Measurements from ENCODE around the gene GUCA1A.

GUCA1A gene

DNA sequence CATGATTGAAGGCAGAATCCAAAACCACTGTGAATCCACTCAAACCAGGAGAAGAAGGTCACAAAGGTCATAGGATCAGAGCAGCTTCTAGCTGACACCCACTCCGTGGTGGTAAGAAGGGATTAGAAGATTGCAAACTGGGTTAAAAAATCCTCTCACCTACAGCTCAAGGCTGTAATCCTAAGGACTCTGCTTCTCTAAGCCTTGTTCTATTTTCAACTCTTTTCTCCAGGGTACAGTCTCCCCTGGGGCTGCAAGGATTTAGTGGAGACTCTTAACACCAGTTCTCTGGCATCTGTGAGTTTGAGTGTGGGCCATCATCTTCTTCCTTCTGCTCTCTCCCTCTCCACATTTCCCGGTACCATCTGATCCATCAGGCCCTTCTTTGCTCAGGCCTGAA is at the start of gene GUCA1A:
Gene GUCA1A (plus strand): TSS at position 264 of the 400 bp plus-strand sequence. CDS start 250 bp downstream, outside the sequence.
- Histone ChIP-seq H3K36me3 (ENCODE audit: control insufficient read depth, insufficient read depth, low read length) (no peaks in the 10 kb centered on the region), H3K4me3 (ENCODE audit: low read depth, low read length) (no peak within 1 kb of the TSS), H3K9me3 (ENCODE audit: control insufficient read depth, insufficient read depth, low read depth, low read length) (no peaks in the 10 kb centered on the region), H3K27ac (ENCODE audit: low read depth, low read length) (no peak within 1 kb of the TSS), H3K9ac (ENCODE audit: low read length) (no peak within 1 kb of the TSS), H3K4me1 (ENCODE audit: control insufficient read depth, insufficient read depth, low read length) (peaks cover 15% of the 10 kb centered on the region; the same call in 1 of the 2 replicates), H3K27me3 (ENCODE audit: control insufficient read depth, insufficient read depth, low read length) (no peaks in the 10 kb centered on the region)

GRCh38 chr6:42123379-42124103 is 49.6 kb upstream of the GUCA1A start:
- Histone ChIP-seq H3K9ac (ENCODE audit: low read length) (no peak overlapping the region), H3K36me3 (ENCODE audit: control insufficient read depth, insufficient read depth, low read length) (peaks cover 50% of the 10 kb centered on the region), H3K27me3 (ENCODE audit: control insufficient read depth, insufficient read depth, low read length) (no peaks in the 10 kb centered on the region), H3K4me1 (ENCODE audit: control insufficient read depth, insufficient read depth, low read length) (no peaks in the 10 kb centered on the region), H3K9me3 (ENCODE audit: control insufficient read depth, insufficient read depth, low read depth, low read length) (no peaks in the 10 kb centered on the region), H3K4me3 (ENCODE audit: low read depth, low read length) (no peak overlapping the region), H3K27ac (ENCODE audit: low read depth, low read length) (no peak overlapping the region)

DNA sequence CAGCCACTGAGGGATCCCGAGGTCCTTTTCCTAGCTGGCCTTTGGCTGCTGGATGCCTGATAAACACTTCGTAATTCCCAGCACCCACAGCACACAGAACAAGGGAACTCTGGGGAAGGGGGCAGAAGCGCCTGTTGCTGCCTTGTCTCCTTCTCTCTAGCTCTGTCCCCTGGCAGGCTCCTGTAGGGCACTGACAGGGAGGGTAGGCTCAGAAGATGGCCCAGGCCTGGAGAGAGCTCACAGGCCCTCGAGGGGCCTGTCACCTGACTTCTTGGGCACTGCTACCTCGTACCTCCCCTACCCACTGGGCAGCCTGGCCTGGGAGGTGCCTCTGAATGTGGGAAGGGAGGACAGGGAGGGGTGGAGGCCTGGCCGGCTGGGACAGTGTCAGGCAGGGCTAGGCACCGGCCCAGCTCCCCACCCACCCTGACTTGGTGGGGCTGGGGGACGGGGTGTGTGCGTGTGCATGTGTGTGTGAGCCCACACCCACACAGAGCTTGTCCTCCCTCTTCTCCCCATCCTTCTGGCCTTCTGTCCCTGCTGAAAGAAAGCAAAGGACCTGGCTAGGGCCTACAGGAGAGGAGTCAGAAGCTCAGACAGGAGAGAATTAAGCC is 48.8 kb upstream of the GUCA1A start:
- Histone ChIP-seq H3K27ac (ENCODE audit: low read depth, low read length) (no peak overlapping the region), H3K4me3 (ENCODE audit: low read depth, low read length) (no peak overlapping the region), H3K27me3 (ENCODE audit: control insufficient read depth, insufficient read depth, low read length) (no peaks in the 10 kb centered on the region), H3K9me3 (ENCODE audit: control insufficient read depth, insufficient read depth, low read depth, low read length) (no peaks in the 10 kb centered on the region), H3K36me3 (ENCODE audit: control insufficient read depth, insufficient read depth, low read length) (peaks cover 57% of the 10 kb centered on the region), H3K9ac (ENCODE audit: low read length) (no peak overlapping the region), H3K4me1 (ENCODE audit: control insufficient read depth, insufficient read depth, low read length) (no peaks in the 10 kb centered on the region)

GRCh38 chr6:42125231-42125630 is 47.9 kb upstream of the GUCA1A start:
- Histone ChIP-seq H3K9me3 (ENCODE audit: control insufficient read depth, insufficient read depth, low read depth, low read length) (no peaks in the 10 kb centered on the region), H3K36me3 (ENCODE audit: control insufficient read depth, insufficient read depth, low read length) (peaks cover 65% of the 10 kb centered on the region), H3K27ac (ENCODE audit: low read depth, low read length) (no peak overlapping the region), H3K4me1 (ENCODE audit: control insufficient read depth, insufficient read depth, low read length) (peaks cover 2% of the 10 kb centered on the region; the same call in 1 of the 2 replicates), H3K9ac (ENCODE audit: low read length) (no peak overlapping the region), H3K27me3 (ENCODE audit: control insufficient read depth, insufficient read depth, low read length) (no peaks in the 10 kb centered on the region), H3K4me3 (ENCODE audit: low read depth, low read length) (no peak overlapping the region)

DNA sequence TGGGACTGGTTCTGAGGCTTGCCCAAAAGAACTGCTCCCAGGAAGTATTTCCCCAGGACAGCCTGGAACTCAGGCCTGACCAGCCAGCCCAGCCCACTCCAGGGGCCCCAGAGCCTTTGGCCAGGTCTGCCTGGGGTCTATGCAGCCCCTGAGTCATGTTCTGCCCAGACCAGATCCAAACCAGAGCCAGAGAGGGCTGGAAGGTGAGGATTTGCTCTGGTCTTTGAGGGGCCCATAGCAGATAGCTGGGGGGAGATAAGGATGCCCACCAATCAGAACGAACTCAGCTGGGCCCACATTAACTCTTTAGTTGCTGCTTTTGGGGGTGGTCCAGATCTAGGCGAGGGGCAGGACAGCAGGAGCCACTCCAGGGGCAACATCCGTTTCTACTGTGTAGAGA is 47.5 kb upstream of the GUCA1A start:
- Histone ChIP-seq H3K4me1 (ENCODE audit: control insufficient read depth, insufficient read depth, low read length) (peaks cover 3% of the 10 kb centered on the region; the same call in 1 of the 2 replicates), H3K9ac (ENCODE audit: low read length) (no peak overlapping the region), H3K36me3 (ENCODE audit: control insufficient read depth, insufficient read depth, low read length) (peaks cover 66% of the 10 kb centered on the region), H3K27me3 (ENCODE audit: control insufficient read depth, insufficient read depth, low read length) (no peaks in the 10 kb centered on the region), H3K27ac (ENCODE audit: low read depth, low read length) (no peak overlapping the region), H3K4me3 (ENCODE audit: low read depth, low read length) (no peak overlapping the region), H3K9me3 (ENCODE audit: control insufficient read depth, insufficient read depth, low read depth, low read length) (no peaks in the 10 kb centered on the region)

GRCh38 chr6:42128460-42129359 is 44.5 kb upstream of the GUCA1A start:
- peaks cover 66% of the 10 kb centered on the region for H3K36me3 ChIP-seq (ENCODE audit: control insufficient read depth, insufficient read depth, low read length)
- no peak overlapping the region for H3K9ac ChIP-seq (ENCODE audit: low read length)
- H3K4me1 ChIP-seq (ENCODE audit: control insufficient read depth, insufficient read depth, low read length) = peaks cover 8% of the 10 kb centered on the region; the same call in 1 of the 2 replicates
- no peak overlapping the region for H3K4me3 ChIP-seq (ENCODE audit: low read depth, low read length)
- no peaks in the 10 kb centered on the region for H3K27me3 ChIP-seq (ENCODE audit: control insufficient read depth, insufficient read depth, low read length)
- no peak overlapping the region for H3K27ac ChIP-seq (ENCODE audit: low read depth, low read length)
- no peaks in the 10 kb centered on the region for H3K9me3 ChIP-seq (ENCODE audit: control insufficient read depth, insufficient read depth, low read depth, low read length)

DNA sequence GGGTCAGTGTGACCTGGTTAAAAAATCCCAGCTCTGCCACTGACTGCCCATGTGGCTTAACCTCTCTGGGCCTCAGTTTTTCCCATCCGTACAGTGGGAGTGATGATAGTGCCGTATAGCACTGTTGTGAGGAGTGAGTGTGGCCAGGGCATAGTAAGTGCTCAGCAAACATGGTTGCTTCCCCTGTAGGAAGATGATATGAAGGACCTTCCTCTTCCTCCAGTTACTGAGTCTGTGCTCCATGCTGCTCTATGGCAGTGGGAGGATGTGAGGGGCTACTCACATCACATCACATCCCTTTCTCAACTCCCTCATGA is 43.8 kb upstream of the GUCA1A start:
- no peak overlapping the region for H3K4me3 ChIP-seq (ENCODE audit: low read depth, low read length)
- H3K36me3 ChIP-seq (ENCODE audit: control insufficient read depth, insufficient read depth, low read length) = peaks cover 70% of the 10 kb centered on the region
- no peaks in the 10 kb centered on the region for H3K27me3 ChIP-seq (ENCODE audit: control insufficient read depth, insufficient read depth, low read length)
- no peak overlapping the region for H3K27ac ChIP-seq (ENCODE audit: low read depth, low read length)
- no peak overlapping the region for H3K9ac ChIP-seq (ENCODE audit: low read length)
- no peaks in the 10 kb centered on the region for H3K9me3 ChIP-seq (ENCODE audit: control insufficient read depth, insufficient read depth, low read depth, low read length)
- H3K4me1 ChIP-seq (ENCODE audit: control insufficient read depth, insufficient read depth, low read length) = peaks cover 13% of the 10 kb centered on the region; the same call in 1 of the 2 replicates

GRCh38 chr6:42131531-42131930 is 41.6 kb upstream of the GUCA1A start:
- H3K9ac ChIP-seq (ENCODE audit: low read length) = no peak overlapping the region
- H3K9me3 ChIP-seq (ENCODE audit: control insufficient read depth, insufficient read depth, low read depth, low read length) = no peaks in the 10 kb centered on the region
- H3K36me3 ChIP-seq (ENCODE audit: control insufficient read depth, insufficient read depth, low read length) = peaks cover 58% of the 10 kb centered on the region
- H3K27me3 ChIP-seq (ENCODE audit: control insufficient read depth, insufficient read depth, low read length) = no peaks in the 10 kb centered on the region
- H3K4me1 ChIP-seq (ENCODE audit: control insufficient read depth, insufficient read depth, low read length) = peaks cover 27% of the 10 kb centered on the region
- H3K4me3 ChIP-seq (ENCODE audit: low read depth, low read length) = no peak overlapping the region
- no peak overlapping the region for H3K27ac ChIP-seq (ENCODE audit: low read depth, low read length)

DNA sequence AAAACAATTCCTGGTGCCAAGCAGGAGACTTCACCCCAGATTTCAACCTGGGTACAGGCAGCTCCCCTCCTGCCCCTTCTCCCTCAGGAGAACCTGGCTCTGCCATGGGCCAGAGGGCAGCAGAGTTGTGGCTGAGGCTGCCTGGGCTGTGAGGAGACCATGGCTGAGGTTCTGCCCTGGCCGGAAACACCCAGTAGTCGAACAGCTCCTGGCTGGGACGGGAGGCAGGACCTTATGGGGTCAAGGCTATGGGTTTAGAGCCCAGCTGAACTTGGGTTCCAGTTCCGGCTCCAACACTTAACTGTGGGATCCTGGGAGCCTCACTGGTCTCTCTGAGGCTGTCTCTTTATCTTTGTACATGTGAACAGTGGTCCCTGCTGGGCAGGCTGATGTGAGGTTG is 39.2 kb upstream of the GUCA1A start:
- H3K4me1 ChIP-seq (ENCODE audit: control insufficient read depth, insufficient read depth, low read length) = peaks cover 48% of the 10 kb centered on the region
- no peaks in the 10 kb centered on the region for H3K27me3 ChIP-seq (ENCODE audit: control insufficient read depth, insufficient read depth, low read length)
- H3K9me3 ChIP-seq (ENCODE audit: control insufficient read depth, insufficient read depth, low read depth, low read length) = no peaks in the 10 kb centered on the region
- H3K9ac ChIP-seq (ENCODE audit: low read length) = no peak overlapping the region
- no peak overlapping the region for H3K27ac ChIP-seq (ENCODE audit: low read depth, low read length)
- peaks cover 37% of the 10 kb centered on the region for H3K36me3 ChIP-seq (ENCODE audit: control insufficient read depth, insufficient read depth, low read length)
- H3K4me3 ChIP-seq (ENCODE audit: low read depth, low read length) = no peak overlapping the region

DNA sequence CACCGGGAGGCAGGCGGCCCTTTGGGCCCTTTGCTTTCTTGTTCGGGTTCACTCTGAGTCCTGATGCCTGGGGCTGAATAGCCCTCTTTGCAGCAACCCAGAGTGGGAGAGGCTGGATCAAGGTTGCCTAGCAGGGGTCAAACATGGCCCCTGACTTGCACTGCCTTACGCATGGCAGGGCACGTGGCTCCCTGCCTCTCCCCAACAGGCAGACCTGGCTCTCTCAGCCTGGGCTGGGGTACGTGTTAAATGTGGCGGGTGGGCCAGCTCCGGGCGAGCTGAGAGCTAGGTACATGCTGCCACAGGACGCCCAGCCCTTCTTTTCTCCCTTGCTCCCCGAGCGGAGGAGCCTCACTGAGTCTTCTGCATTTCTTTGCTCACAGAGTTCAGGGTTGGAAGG is 38.0 kb upstream of the GUCA1A start:
- H3K4me3 ChIP-seq (ENCODE audit: low read depth, low read length) = no peak overlapping the region
- peaks cover 59% of the 10 kb centered on the region for H3K4me1 ChIP-seq (ENCODE audit: control insufficient read depth, insufficient read depth, low read length)
- peaks cover 26% of the 10 kb centered on the region for H3K36me3 ChIP-seq (ENCODE audit: control insufficient read depth, insufficient read depth, low read length)
- no peaks in the 10 kb centered on the region for H3K9me3 ChIP-seq (ENCODE audit: control insufficient read depth, insufficient read depth, low read depth, low read length)
- H3K9ac ChIP-seq (ENCODE audit: low read length) = no peak overlapping the region
- no peak overlapping the region for H3K27ac ChIP-seq (ENCODE audit: low read depth, low read length)
- H3K27me3 ChIP-seq (ENCODE audit: control insufficient read depth, insufficient read depth, low read length) = no peaks in the 10 kb centered on the region

DNA sequence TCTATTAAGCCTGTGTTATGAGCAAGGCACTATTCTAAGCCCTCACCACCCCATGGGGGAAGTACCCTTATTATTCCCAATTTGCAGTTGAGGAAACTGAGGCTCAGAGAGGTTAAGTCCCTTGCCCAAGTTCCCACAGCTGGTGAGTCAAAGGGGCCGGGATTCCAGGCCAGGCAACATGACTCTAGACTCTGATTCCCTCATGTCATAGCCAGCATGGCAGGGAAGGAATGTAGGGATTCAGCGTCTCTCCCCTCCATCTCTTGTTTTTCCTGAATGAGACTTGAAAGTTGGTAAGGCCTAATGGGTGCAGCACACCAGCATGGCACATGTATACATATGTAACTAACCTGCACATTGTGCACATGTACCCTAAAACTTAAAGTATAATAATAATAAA is 37.4 kb upstream of the GUCA1A start:
- H3K36me3 ChIP-seq (ENCODE audit: control insufficient read depth, insufficient read depth, low read length) = peaks cover 23% of the 10 kb centered on the region
- no peak overlapping the region for H3K9ac ChIP-seq (ENCODE audit: low read length)
- H3K4me3 ChIP-seq (ENCODE audit: low read depth, low read length) = no peak overlapping the region
- no peaks in the 10 kb centered on the region for H3K27me3 ChIP-seq (ENCODE audit: control insufficient read depth, insufficient read depth, low read length)
- peaks cover 63% of the 10 kb centered on the region for H3K4me1 ChIP-seq (ENCODE audit: control insufficient read depth, insufficient read depth, low read length)
- H3K9me3 ChIP-seq (ENCODE audit: control insufficient read depth, insufficient read depth, low read depth, low read length) = no peaks in the 10 kb centered on the region
- no peak overlapping the region for H3K27ac ChIP-seq (ENCODE audit: low read depth, low read length)
